Stimulated activated naive CD8-positive, alpha-beta T cell treated with anti-CD3 and anti-CD28 coated beads, Interleukin-15, Interleukin-2, amounts not matched to agents 100 U/mL and 50 U/mL, for 24 hours (primary cell): Measurements from ENCODE around the gene POU3F3.

Experiments
- ATAC-seq: fragments of 150-1000 bp; cut with Tn5 transposase; one replicate; pipeline ENCODE4 v1.10.0; 2021
- DNase-seq: peaks from one replicate; pipeline ENCODE4 v3.0.0; 2021

Gene POU3F3

GRCh38 chr2:104861351-104862057 is 7.6 kb downstream of the POU3F3 start:
- DNase-seq (no peak), ATAC-seq (no peak)

GRCh38 chr2:104862058-104862941 is 8.4 kb downstream of the POU3F3 start:
- DNase-seq (no peak), ATAC-seq (no peak)

DNA sequence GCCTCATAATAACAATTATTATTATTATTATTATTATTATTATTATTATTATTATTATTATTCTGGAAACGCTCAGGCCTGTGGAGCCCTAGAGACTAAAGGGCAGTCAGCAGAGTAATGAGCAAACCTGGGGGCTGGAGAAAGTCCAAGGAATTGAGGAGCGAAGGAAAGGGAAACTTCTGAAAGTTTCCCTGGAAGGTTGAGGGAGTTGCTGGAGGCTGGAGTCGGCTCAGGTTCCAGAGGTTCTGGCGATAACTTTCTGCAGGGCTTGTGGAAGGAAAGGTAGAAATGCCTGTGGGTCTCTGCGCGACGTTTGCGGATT is 9.2 kb downstream of the POU3F3 start:
- ATAC-seq (no peak), DNase-seq (no peak)

- ATAC-seq (no peak), DNase-seq (no peak)
Observed at GRCh38 chr2:104863468-104864279, 9.8 kb downstream of the POU3F3 start.

GRCh38 chr2:104864280-104865095 is 10.6 kb downstream of the POU3F3 start:
- no peak for ATAC-seq
- DNase-seq = no peak

GRCh38 chr2:104865096-104865470 is 11.2 kb downstream of the POU3F3 start:
- ATAC-seq = no peak
- no peak for DNase-seq

DNA sequence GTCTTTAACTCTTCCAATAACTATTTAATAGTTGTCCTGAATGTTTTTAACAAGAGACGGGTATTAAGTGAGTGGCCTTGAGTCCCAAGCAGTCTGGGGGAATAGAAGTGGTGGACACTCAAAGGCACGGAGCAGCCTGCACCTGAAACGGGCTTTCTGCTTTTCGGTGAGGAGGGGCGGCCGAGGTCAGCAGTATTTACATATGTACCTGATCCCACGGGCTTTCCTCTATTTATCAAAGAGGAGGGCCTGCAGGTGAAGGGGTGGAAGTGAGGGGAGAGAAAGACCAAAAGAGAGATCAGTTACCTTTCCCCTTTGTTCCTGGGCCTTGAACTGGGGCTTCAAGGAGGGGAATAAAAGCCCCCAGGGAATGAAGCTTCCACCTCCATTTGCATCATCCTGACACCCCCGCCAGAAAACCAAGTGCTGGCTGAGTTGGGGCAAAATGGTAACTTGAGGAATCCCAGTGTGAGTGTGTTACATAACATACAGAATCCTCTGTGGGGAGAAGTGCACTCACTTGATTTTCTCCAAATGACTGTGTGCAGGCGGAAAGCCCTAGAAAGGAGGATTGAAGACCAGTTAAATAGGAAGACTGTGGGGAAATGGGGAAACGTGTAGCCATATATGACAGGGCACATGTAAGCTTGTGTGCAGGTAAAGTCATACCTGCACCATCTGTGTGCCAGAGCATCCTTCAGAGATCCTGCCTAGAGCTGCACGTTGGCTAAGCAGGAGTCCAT is 12.4 kb downstream of the POU3F3 start:
- ATAC-seq = no peak
- DNase-seq = no peak

- ATAC-seq = no peak
- no peak for DNase-seq
Observed at GRCh38 chr2:104866883-104867812, 13.2 kb downstream of the POU3F3 start.

GRCh38 chr2:104867813-104868504 is 14.0 kb downstream of the POU3F3 start:
- DNase-seq = no peak
- no peak for ATAC-seq

DNA sequence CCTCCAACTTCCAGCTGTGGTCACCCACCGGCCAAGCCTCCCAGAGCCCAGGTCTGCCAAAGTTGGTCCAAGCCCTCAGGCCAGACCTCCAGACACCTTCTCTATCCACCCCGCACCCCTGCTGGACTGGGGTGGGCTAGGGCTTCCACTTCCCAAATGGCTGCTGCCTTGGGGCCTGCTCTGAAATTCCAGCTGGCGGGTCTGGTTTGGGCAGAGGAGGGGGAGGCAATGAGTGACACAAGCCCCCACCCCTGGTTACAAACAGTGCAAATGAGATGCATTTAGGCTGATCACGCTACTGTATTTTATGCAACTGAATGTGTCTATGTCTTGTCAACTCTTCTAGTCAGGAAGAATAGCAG is 14.6 kb downstream of the POU3F3 start:
- DNase-seq (no peak), ATAC-seq (no peak)

- DNase-seq (no peak), ATAC-seq (no peak)
Observed at GRCh38 chr2:104870100-104870975, 16.4 kb downstream of the POU3F3 start.

DNA sequence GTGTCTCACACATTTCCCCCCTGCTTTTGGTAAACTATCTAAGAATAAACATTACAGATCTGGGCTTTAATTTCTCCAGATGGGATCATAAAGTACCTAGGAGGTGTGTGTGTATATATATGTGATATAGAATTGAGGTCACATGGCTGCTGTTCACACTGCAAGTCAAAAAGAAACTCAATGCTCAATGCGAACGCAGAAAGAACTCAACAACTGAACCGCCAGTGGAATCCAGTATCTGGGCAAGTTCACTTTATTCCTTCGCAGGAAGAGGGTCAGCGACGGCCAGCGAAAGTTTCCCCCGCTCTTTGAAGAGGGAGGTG is 17.7 kb downstream of the POU3F3 start:
- ATAC-seq (no peak), DNase-seq (no peak)

- no peak for DNase-seq
- ATAC-seq = no peak
Observed at GRCh38 chr2:104871972-104872865, 18.3 kb downstream of the POU3F3 start.

- ATAC-seq (peak; percentile 69), DNase-seq (peak; percentile 54)
Observed at GRCh38 chr2:104872866-104873688, 19.2 kb downstream of the POU3F3 start.

GRCh38 chr2:104873689-104874054 is 19.8 kb downstream of the POU3F3 start:
- no peak for ATAC-seq
- no peak for DNase-seq

- ATAC-seq (no peak), DNase-seq (no peak)
Observed at GRCh38 chr2:104874230-104874629, 20.3 kb downstream of the POU3F3 start.

- DNase-seq = no peak
- no peak for ATAC-seq
Observed at GRCh38 chr2:104875262-104875661, 21.3 kb downstream of the POU3F3 start.
